ENCODE data around the gene OR56B1.

The OR56B1 gene

GRCh38 chr11:5695580-5695979 is 40.7 kb upstream of the OR56B1 start:
- H3K4me3 ChIP-seq (ENCODE audit: low read length), result no peak overlapping the region
- H3K79me2 ChIP-seq (ENCODE audit: low read length), result peaks cover 19% of the 10 kb centered on the region
- no peak overlapping the region for H3K4me2 ChIP-seq (ENCODE audit: low read length)
- no peaks in the 10 kb centered on the region for H3K27me3 ChIP-seq (ENCODE audit: low read depth, low read length)
- TF ChIP-seq CTCF (IDR thresholded peaks at IDR 0.05; ENCODE audit: low read depth, low read length), result no peak
- no peak for TF ChIP-seq EZH2phosphoT487 (IDR thresholded peaks at IDR 0.05; ENCODE audit: low read depth)
- H3K9ac ChIP-seq (ENCODE audit: low read length), result no peak overlapping the region
- H3K4me1 ChIP-seq (ENCODE audit: low read length), result peaks cover 15% of the 10 kb centered on the region
- H3K27ac ChIP-seq (ENCODE audit: low read length), result no peak overlapping the region
- H2AFZ ChIP-seq (ENCODE audit: low read depth, low read length), result no peak overlapping the region
- no peaks in the 10 kb centered on the region for H4K20me1 ChIP-seq (ENCODE audit: insufficient read depth, low read length)
- H3K9me3 ChIP-seq (ENCODE audit: insufficient read depth, low read length), result no peaks in the 10 kb centered on the region
- H3K36me3 ChIP-seq (replicated peaks; ENCODE audit: low read depth, low read length), result peaks cover 17% of the 10 kb centered on the region

GRCh38 chr11:5696210-5696609 is 40.0 kb upstream of the OR56B1 start:
- peaks cover 14% of the 10 kb centered on the region for H3K79me2 ChIP-seq (ENCODE audit: low read length)
- peaks cover 20% of the 10 kb centered on the region for H3K36me3 ChIP-seq (replicated peaks; ENCODE audit: low read depth, low read length)
- no peak for TF ChIP-seq CTCF (IDR thresholded peaks at IDR 0.05; ENCODE audit: low read depth, low read length)
- TF ChIP-seq EZH2phosphoT487 (IDR thresholded peaks at IDR 0.05; ENCODE audit: low read depth), result no peak
- no peak overlapping the region for H3K9ac ChIP-seq (ENCODE audit: low read length)
- H3K9me3 ChIP-seq (ENCODE audit: insufficient read depth, low read length), result no peaks in the 10 kb centered on the region
- H3K4me1 ChIP-seq (ENCODE audit: low read length), result peaks cover 12% of the 10 kb centered on the region
- H3K27me3 ChIP-seq (ENCODE audit: low read depth, low read length), result no peaks in the 10 kb centered on the region
- H3K4me3 ChIP-seq (ENCODE audit: low read length), result no peak overlapping the region
- no peaks in the 10 kb centered on the region for H4K20me1 ChIP-seq (ENCODE audit: insufficient read depth, low read length)
- H3K4me2 ChIP-seq (ENCODE audit: low read length), result no peak overlapping the region
- no peak overlapping the region for H2AFZ ChIP-seq (ENCODE audit: low read depth, low read length)
- no peak overlapping the region for H3K27ac ChIP-seq (ENCODE audit: low read length)

- Histone ChIP-seq H3K9me3 (ENCODE audit: insufficient read depth, low read length) (no peaks in the 10 kb centered on the region), H3K27ac (ENCODE audit: low read length) (no peak overlapping the region), H3K4me1 (ENCODE audit: low read length) (no peaks in the 10 kb centered on the region), H3K9ac (ENCODE audit: low read length) (no peak overlapping the region), H3K36me3 (replicated peaks; ENCODE audit: low read depth, low read length) (peaks cover 23% of the 10 kb centered on the region), H3K4me2 (ENCODE audit: low read length) (no peak overlapping the region), H3K27me3 (ENCODE audit: low read depth, low read length) (no peaks in the 10 kb centered on the region), H2AFZ (ENCODE audit: low read depth, low read length) (no peak overlapping the region), H3K4me3 (ENCODE audit: low read length) (no peak overlapping the region), H4K20me1 (ENCODE audit: insufficient read depth, low read length) (no peaks in the 10 kb centered on the region), H3K79me2 (ENCODE audit: low read length) (0 out of 2 replicates have a peak, but pooled peaks cover 4% of the 10 kb centered on the region)
- TF ChIP-seq CTCF (IDR thresholded peaks at IDR 0.05; ENCODE audit: low read depth, low read length) (no peak), EZH2phosphoT487 (IDR thresholded peaks at IDR 0.05; ENCODE audit: low read depth) (no peak)
Observed at GRCh38 chr11:5698281-5698680, 38.0 kb upstream of the OR56B1 start.

GRCh38 chr11:5700421-5701054 is 35.7 kb upstream of the OR56B1 start:
- H3K27ac ChIP-seq (ENCODE audit: low read length), result no peak overlapping the region
- H3K27me3 ChIP-seq (ENCODE audit: low read depth, low read length), result no peaks in the 10 kb centered on the region
- peaks cover 28% of the 10 kb centered on the region for H3K36me3 ChIP-seq (replicated peaks; ENCODE audit: low read depth, low read length)
- no peak overlapping the region for H2AFZ ChIP-seq (ENCODE audit: low read depth, low read length)
- no peaks in the 10 kb centered on the region for H3K79me2 ChIP-seq (ENCODE audit: low read length)
- no peak overlapping the region for H3K4me2 ChIP-seq (ENCODE audit: low read length)
- no peaks in the 10 kb centered on the region for H4K20me1 ChIP-seq (ENCODE audit: insufficient read depth, low read length)
- TF ChIP-seq EZH2phosphoT487 (IDR thresholded peaks at IDR 0.05; ENCODE audit: low read depth) (no peak), CTCF (IDR thresholded peaks at IDR 0.05; ENCODE audit: low read depth, low read length) (no peak)
- H3K4me1 ChIP-seq (ENCODE audit: low read length), result peaks cover 10% of the 10 kb centered on the region
- H3K4me3 ChIP-seq (ENCODE audit: low read length), result no peak overlapping the region
- no peak overlapping the region for H3K9ac ChIP-seq (ENCODE audit: low read length)
- no peaks in the 10 kb centered on the region for H3K9me3 ChIP-seq (ENCODE audit: insufficient read depth, low read length)
